Activated T-cell treated with anti-CD3 and anti-CD28 coated beads, Interleukin-2, amount 50 U/mL, for 72 hours (primary cell): ENCODE measurements around the gene DAPL1. TPM values are rescaled to one million over a fixed set of nuclear protein-coding genes. Genes with fewer than 3 reads are reported as not detected.
A peak's percentile ranks its signal among the peaks of the same experiment; 100 is the strongest.

Experiments
- ATAC-seq, 2 donors: fragments of 150-1000 bp; cut with Tn5 transposase; replicated peaks in 1 of 2; 2 replicates each; pipeline ENCODE4 v1.10.0; 2021; ENCODE audit warnings: moderate library complexity in 2 of 2, mild to moderate bottlenecking in 1 of 2
- DNase-seq, 2 donors: peaks; one replicate each; pipeline ENCODE4 v3.0.0; 2021 to 2022; ENCODE audit warnings: mixed read lengths in 1 of 2
- H3K27ac Mint-ChIP-seq: one replicate; pipeline ENCODE4 v1.8.0; 2022; ENCODE audit warnings: mild to moderate bottlenecking, moderate library complexity, mixed read lengths
- H3K27me3 Mint-ChIP-seq: one replicate; pipeline ENCODE4 v1.8.0; 2022; ENCODE audit warnings: low read depth, mixed read lengths
- H3K36me3 Mint-ChIP-seq, 2 donors: one replicate each; pipeline ENCODE4 v1.8.0; 2022; ENCODE audit warnings: mixed read lengths in 2 of 2, mild to moderate bottlenecking in 1 of 2; ENCODE audit not compliant: insufficient read depth in 2 of 2
- H3K4me1 Mint-ChIP-seq: one replicate; pipeline ENCODE4 v1.8.0; 2022; ENCODE audit warnings: low read depth, mixed read lengths
- H3K4me3 Mint-ChIP-seq, 2 donors: one replicate each; pipeline ENCODE4 v1.8.0; 2022; ENCODE audit warnings: mild to moderate bottlenecking in 2 of 2, mixed read lengths in 2 of 2, moderate library complexity in 2 of 2
- H3K9me3 Mint-ChIP-seq, 2 donors: one replicate each; pipeline ENCODE4 v1.8.0; 2022; ENCODE audit warnings: mixed read lengths in 2 of 2
- total RNA-seq, 2 donors: library from RNA; stranded (reverse); gene quantifications; one replicate each; pipeline ENCODE4 v1.2.3, GENCODE V29; 2022

DAPL1 gene
- total RNA-seq: not detected

GRCh38 chr2:158795195-158795924 lies at the start of gene DAPL1:
DAPL1 (plus strand) TSS chr2:158795317; CDS start chr2:158795373, 56 bp downstream.
- Mint-ChIP-seq H3K9me3 (no peaks in the 10 kb centered on the region), H3K27ac (no peak within 1 kb of the TSS), H3K4me1 (no peaks in the 10 kb centered on the region), H3K4me3 (no peak within 1 kb of the TSS), H3K36me3 (no peaks in the 10 kb centered on the region), H3K27me3 (peaks cover 28% of the 10 kb centered on the region)
- ATAC-seq (no peak), DNase-seq (no peak)

- no peak for DNase-seq
- Mint-ChIP-seq H3K27me3 (peaks cover 34% of the 10 kb centered on the region), H3K4me1 (no peaks in the 10 kb centered on the region), H3K36me3 (no peaks in the 10 kb centered on the region), H3K9me3 (no peaks in the 10 kb centered on the region), H3K4me3 (no peak overlapping the region), H3K27ac (no peak overlapping the region)
- ATAC-seq: no peak
Measured at GRCh38 chr2:158745866-158746382, 49.2 kb upstream of the DAPL1 start.

- H3K4me1 Mint-ChIP-seq: no peaks in the 10 kb centered on the region
- peaks cover 40% of the 10 kb centered on the region for H3K27me3 Mint-ChIP-seq
- no peak for DNase-seq
- H3K9me3 Mint-ChIP-seq: no peaks in the 10 kb centered on the region
- no peak for ATAC-seq
- H3K36me3 Mint-ChIP-seq: no peaks in the 10 kb centered on the region
- H3K4me3 Mint-ChIP-seq: no peak overlapping the region
- H3K27ac Mint-ChIP-seq: no peak overlapping the region
Measured at GRCh38 chr2:158746488-158746887, 48.6 kb upstream of the DAPL1 start.

GRCh38 chr2:158747281-158747680 lies 47.8 kb upstream of the DAPL1 start:
- H3K9me3 Mint-ChIP-seq: no peaks in the 10 kb centered on the region
- no peak overlapping the region for H3K27ac Mint-ChIP-seq
- peaks cover 47% of the 10 kb centered on the region for H3K27me3 Mint-ChIP-seq
- ATAC-seq (no peak), DNase-seq (no peak)
- H3K4me3 Mint-ChIP-seq: no peak overlapping the region
- no peaks in the 10 kb centered on the region for H3K36me3 Mint-ChIP-seq
- no peaks in the 10 kb centered on the region for H3K4me1 Mint-ChIP-seq

GRCh38 chr2:158748926-158749590 lies 46.1 kb upstream of the DAPL1 start:
- Mint-ChIP-seq H3K4me1 (no peaks in the 10 kb centered on the region), H3K36me3 (no peaks in the 10 kb centered on the region), H3K27me3 (peaks cover 49% of the 10 kb centered on the region), H3K4me3 (no peak overlapping the region), H3K9me3 (no peaks in the 10 kb centered on the region), H3K27ac (no peak overlapping the region)
- ATAC-seq: no peak
- DNase-seq: no peak

GRCh38 chr2:158750458-158751125 lies 44.5 kb upstream of the DAPL1 start:
- Mint-ChIP-seq H3K27me3 (peaks cover 45% of the 10 kb centered on the region), H3K4me1 (peaks cover 6% of the 10 kb centered on the region), H3K27ac (no peak overlapping the region), H3K4me3 (no peak overlapping the region), H3K9me3 (no peaks in the 10 kb centered on the region), H3K36me3 (no peaks in the 10 kb centered on the region)
- ATAC-seq (no peak), DNase-seq (no peak)

GRCh38 chr2:158753641-158754611 lies 41.2 kb upstream of the DAPL1 start:
- no peaks in the 10 kb centered on the region for H3K9me3 Mint-ChIP-seq
- peaks cover 26% of the 10 kb centered on the region for H3K27me3 Mint-ChIP-seq
- no peak overlapping the region for H3K27ac Mint-ChIP-seq
- H3K4me1 Mint-ChIP-seq: peaks cover 7% of the 10 kb centered on the region
- H3K36me3 Mint-ChIP-seq: no peaks in the 10 kb centered on the region
- peak; percentile 12 to 28 for DNase-seq
- no peak overlapping the region for H3K4me3 Mint-ChIP-seq
- peak in 1 of 2 donors; percentile 55 for ATAC-seq

GRCh38 chr2:158755310-158756087 lies 39.6 kb upstream of the DAPL1 start:
- H3K27me3 Mint-ChIP-seq: peaks cover 15% of the 10 kb centered on the region
- H3K4me3 Mint-ChIP-seq: no peak overlapping the region
- peaks cover 7% of the 10 kb centered on the region for H3K4me1 Mint-ChIP-seq
- DNase-seq (peak in 1 of 2 donors; percentile 9), ATAC-seq (peak; percentile 65 to 66)
- no peak overlapping the region for H3K27ac Mint-ChIP-seq
- H3K36me3 Mint-ChIP-seq: no peaks in the 10 kb centered on the region
- H3K9me3 Mint-ChIP-seq: no peaks in the 10 kb centered on the region

GRCh38 chr2:158756331-158756730 lies 38.8 kb upstream of the DAPL1 start:
- Mint-ChIP-seq H3K27ac (no peak overlapping the region), H3K9me3 (no peaks in the 10 kb centered on the region), H3K4me1 (peaks cover 7% of the 10 kb centered on the region), H3K36me3 (no peaks in the 10 kb centered on the region), H3K4me3 (no peak overlapping the region), H3K27me3 (peaks cover 11% of the 10 kb centered on the region)
- DNase-seq (no peak), ATAC-seq (no peak)

- H3K27ac Mint-ChIP-seq: no peak overlapping the region
- peaks cover 5% of the 10 kb centered on the region for H3K27me3 Mint-ChIP-seq
- H3K4me1 Mint-ChIP-seq: peaks cover 7% of the 10 kb centered on the region
- DNase-seq (no peak), ATAC-seq (no peak)
- H3K4me3 Mint-ChIP-seq: no peak overlapping the region
- no peaks in the 10 kb centered on the region for H3K36me3 Mint-ChIP-seq
- no peaks in the 10 kb centered on the region for H3K9me3 Mint-ChIP-seq
Measured at GRCh38 chr2:158756976-158757375, 38.1 kb upstream of the DAPL1 start.

- no peak for DNase-seq
- Mint-ChIP-seq H3K4me3 (no peak overlapping the region), H3K9me3 (no peaks in the 10 kb centered on the region), H3K27ac (no peak overlapping the region), H3K4me1 (no peaks in the 10 kb centered on the region), H3K36me3 (no peaks in the 10 kb centered on the region), H3K27me3 (no peaks in the 10 kb centered on the region)
- no peak for ATAC-seq
Measured at GRCh38 chr2:158760887-158761286, 34.2 kb upstream of the DAPL1 start.

GRCh38 chr2:158761621-158762020 lies 33.5 kb upstream of the DAPL1 start:
- H3K4me1 Mint-ChIP-seq: no peaks in the 10 kb centered on the region
- no peak for ATAC-seq
- no peak overlapping the region for H3K27ac Mint-ChIP-seq
- H3K36me3 Mint-ChIP-seq: no peaks in the 10 kb centered on the region
- H3K9me3 Mint-ChIP-seq: no peaks in the 10 kb centered on the region
- H3K4me3 Mint-ChIP-seq: no peak overlapping the region
- DNase-seq: no peak
- H3K27me3 Mint-ChIP-seq: no peaks in the 10 kb centered on the region
